ENCODE data around the gene NACA2. TPM values are rescaled to one million over a fixed set of nuclear protein-coding genes. Genes with fewer than 3 reads are reported as not detected.

NACA2 gene
- polyA plus RNA-seq (0.18 to 0.79 TPM in 2 of 3 replicates, not detected in the other), polyA minus RNA-seq (not detected in 3 replicates)
- polyA plus RNA-seq (2011; ENCODE audit: low read depth): 1.3 TPM
- polyA plus RNA-seq (2011; cell fraction: cytosol; rRNA removed): 0.11 TPM in 1 of 2 replicates, not detected in the other
- not detected in 2 replicates for polyA plus RNA-seq (2011; cell fraction: nucleus; rRNA removed)
- polyA plus RNA-seq (2012; ENCODE audit: low replicate concordance): 1.3 TPM in 1 of 2 replicates, not detected in the other
- not detected for polyA minus RNA-seq (2011; cell fraction: cytosol; rRNA and poly(A)+ RNA removed)
- polyA minus RNA-seq (2011; cell fraction: nucleus; rRNA and poly(A)+ RNA removed): not detected in 2 replicates

DNA sequence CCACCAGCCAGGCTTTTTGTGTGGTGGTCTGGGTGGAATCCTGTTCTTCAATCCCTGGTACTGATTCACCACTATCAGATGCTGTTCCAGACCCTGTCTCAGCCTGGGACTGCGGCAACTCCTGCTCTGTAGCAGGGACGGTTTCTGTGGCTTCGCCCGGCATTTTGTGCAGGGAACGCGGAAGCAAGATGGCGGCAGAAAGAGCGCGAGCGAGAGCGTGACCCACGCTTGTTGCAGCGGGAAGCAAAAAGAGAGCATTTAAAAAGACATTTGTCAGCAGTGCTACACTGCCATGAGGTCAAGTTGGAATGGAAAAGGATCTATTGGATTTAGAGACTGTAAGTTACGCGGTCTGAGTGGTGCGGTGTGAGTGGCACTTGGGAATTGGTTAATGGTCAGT lies at the start of gene NACA2:
Gene NACA2, minus strand, starts transcription at position 202 of the 400 bp plus-strand sequence. Its CDS starts 39 bp downstream, at position 163.
- H3K9me1 ChIP-seq (ENCODE audit: control insufficient read depth, extremely low read depth, insufficient read depth, low read length): no peaks in the 10 kb centered on the region
- H4K20me1 ChIP-seq (ENCODE audit: control insufficient read depth, extremely low read depth, insufficient read depth, low read length): no peaks in the 10 kb centered on the region
- H3K4me3 ChIP-seq (ENCODE audit: control insufficient read depth in 2 of 3, extremely low read depth in 1 of 3, insufficient read depth in 2 of 3, low read depth in 1 of 3, low read length in 3 of 3): no peak within 1 kb of the TSS
- no peaks in the 10 kb centered on the region for H3K4me1 ChIP-seq (ENCODE audit: control insufficient read depth, extremely low read depth, insufficient read depth, low read length)
- peaks cover 5% of the 10 kb centered on the region for H3K27me3 ChIP-seq (ENCODE audit: control insufficient read depth, extremely low read depth, insufficient read depth, low read length)
- H3K36me3 ChIP-seq (ENCODE audit: control insufficient read depth in 2 of 2, extremely low read depth in 1 of 2, insufficient read depth in 2 of 2, low read length in 2 of 2): no peaks in the 10 kb centered on the region
- DNase-seq (ENCODE audit: low read depth, low spot score): no peak
- no peak within 1 kb of the TSS for H3K4me2 ChIP-seq (ENCODE audit: control insufficient read depth, extremely low read depth, insufficient read depth, low read depth, low read length)
- H2AFZ ChIP-seq (ENCODE audit: control insufficient read depth, low read length): no peak within 1 kb of the TSS
- no peak within 1 kb of the TSS for H3K9ac ChIP-seq (ENCODE audit: control insufficient read depth, extremely low read depth, insufficient read depth, low read length)
- H3K79me2 ChIP-seq (ENCODE audit: control insufficient read depth, insufficient read depth, low read length): no peaks in the 10 kb centered on the region
- no peak for FAIRE-seq
- dilution Hi-C loops (cut with MboI; ENCODE audit: extremely low pct_ligation_motif_present, low sequenced_read_pairs): no loop called here
- TF ChIP-seq, protein P1, sequence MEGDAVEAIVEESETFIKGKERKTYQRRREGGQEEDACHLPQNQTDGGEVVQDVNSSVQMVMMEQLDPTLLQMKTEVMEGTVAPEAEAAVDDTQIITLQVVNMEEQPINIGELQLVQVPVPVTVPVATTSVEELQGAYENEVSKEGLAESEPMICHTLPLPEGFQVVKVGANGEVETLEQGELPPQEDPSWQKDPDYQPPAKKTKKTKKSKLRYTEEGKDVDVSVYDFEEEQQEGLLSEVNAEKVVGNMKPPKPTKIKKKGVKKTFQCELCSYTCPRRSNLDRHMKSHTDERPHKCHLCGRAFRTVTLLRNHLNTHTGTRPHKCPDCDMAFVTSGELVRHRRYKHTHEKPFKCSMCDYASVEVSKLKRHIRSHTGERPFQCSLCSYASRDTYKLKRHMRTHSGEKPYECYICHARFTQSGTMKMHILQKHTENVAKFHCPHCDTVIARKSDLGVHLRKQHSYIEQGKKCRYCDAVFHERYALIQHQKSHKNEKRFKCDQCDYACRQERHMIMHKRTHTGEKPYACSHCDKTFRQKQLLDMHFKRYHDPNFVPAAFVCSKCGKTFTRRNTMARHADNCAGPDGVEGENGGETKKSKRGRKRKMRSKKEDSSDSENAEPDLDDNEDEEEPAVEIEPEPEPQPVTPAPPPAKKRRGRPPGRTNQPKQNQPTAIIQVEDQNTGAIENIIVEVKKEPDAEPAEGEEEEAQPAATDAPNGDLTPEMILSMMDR (optimal IDR thresholded peaks at IDR 0.05 in 1 of 3, IDR thresholded peaks at IDR 0.05 in 1 of 3, conservative IDR thresholded peaks at IDR 0.05 in 1 of 3; ENCODE audit: extremely low read depth in 1 of 3, insufficient read depth in 2 of 3, low read length in 3 of 3): no peak
- no peak for TF ChIP-seq EZH2 (IDR thresholded peaks at IDR 0.05; ENCODE audit: low read length)
- no peak within 1 kb of the TSS for H3K27ac ChIP-seq (ENCODE audit: control insufficient read depth, insufficient read depth, low read length)
- no peaks in the 10 kb centered on the region for H3K9me3 ChIP-seq (ENCODE audit: control insufficient read depth, low read depth, low read length)

DNA sequence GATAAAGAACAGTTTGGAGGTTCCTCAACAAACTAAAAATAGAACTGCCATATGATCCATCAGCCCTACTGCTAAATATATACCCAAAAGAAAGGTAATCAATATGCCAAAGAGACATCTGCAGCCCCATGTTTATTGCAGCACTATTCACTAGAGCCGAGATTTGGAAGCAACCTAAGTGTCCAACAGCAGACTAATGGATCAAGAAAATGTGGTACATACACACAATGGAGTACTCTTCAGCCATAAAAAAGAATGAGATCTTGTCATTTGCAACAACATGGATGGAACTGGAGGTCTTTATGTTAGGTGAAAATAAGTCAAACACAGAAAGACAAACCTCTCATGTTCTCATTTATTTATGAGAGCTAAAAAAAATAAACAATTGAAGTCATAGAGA lies 48.8 kb upstream of the NACA2 start:
- Histone ChIP-seq H3K27me3 (ENCODE audit: control insufficient read depth, extremely low read depth, insufficient read depth, low read length) (no peaks in the 10 kb centered on the region), H3K9me3 (ENCODE audit: control insufficient read depth, low read depth, low read length) (no peaks in the 10 kb centered on the region), H3K4me3 (ENCODE audit: control insufficient read depth in 2 of 3, extremely low read depth in 1 of 3, insufficient read depth in 2 of 3, low read depth in 1 of 3, low read length in 3 of 3) (no peak overlapping the region), H3K4me1 (ENCODE audit: control insufficient read depth, extremely low read depth, insufficient read depth, low read length) (no peaks in the 10 kb centered on the region), H3K9me1 (ENCODE audit: control insufficient read depth, extremely low read depth, insufficient read depth, low read length) (no peaks in the 10 kb centered on the region), H3K79me2 (ENCODE audit: control insufficient read depth, insufficient read depth, low read length) (no peaks in the 10 kb centered on the region), H3K9ac (ENCODE audit: control insufficient read depth, extremely low read depth, insufficient read depth, low read length) (no peak overlapping the region), H2AFZ (ENCODE audit: control insufficient read depth, low read length) (no peak overlapping the region), H3K27ac (ENCODE audit: control insufficient read depth, insufficient read depth, low read length) (no peak overlapping the region), H3K4me2 (ENCODE audit: control insufficient read depth, extremely low read depth, insufficient read depth, low read depth, low read length) (no peak overlapping the region), H4K20me1 (ENCODE audit: control insufficient read depth, extremely low read depth, insufficient read depth, low read length) (no peaks in the 10 kb centered on the region), H3K36me3 (ENCODE audit: control insufficient read depth in 2 of 2, extremely low read depth in 1 of 2, insufficient read depth in 2 of 2, low read length in 2 of 2) (no peaks in the 10 kb centered on the region)
- no peak for DNase-seq (ENCODE audit: low read depth, low spot score)
- dilution Hi-C loops (cut with MboI; ENCODE audit: extremely low pct_ligation_motif_present, low sequenced_read_pairs): no loop called here
- FAIRE-seq: no peak
- TF ChIP-seq, protein P1 (optimal IDR thresholded peaks at IDR 0.05 in 1 of 3, IDR thresholded peaks at IDR 0.05 in 1 of 3, conservative IDR thresholded peaks at IDR 0.05 in 1 of 3; ENCODE audit: extremely low read depth in 1 of 3, insufficient read depth in 2 of 3, low read length in 3 of 3): no peak
- no peak for TF ChIP-seq EZH2 (IDR thresholded peaks at IDR 0.05; ENCODE audit: low read length)

All from keratinocyte (primary cell).